ENCODE results near the gene MORN1. TPM values are rescaled to one million over a fixed set of nuclear protein-coding genes. Genes with fewer than 3 reads are reported as not detected.

The MORN1 gene
- polyA plus RNA-seq, 1 donor = 10.3 TPM

DNA sequence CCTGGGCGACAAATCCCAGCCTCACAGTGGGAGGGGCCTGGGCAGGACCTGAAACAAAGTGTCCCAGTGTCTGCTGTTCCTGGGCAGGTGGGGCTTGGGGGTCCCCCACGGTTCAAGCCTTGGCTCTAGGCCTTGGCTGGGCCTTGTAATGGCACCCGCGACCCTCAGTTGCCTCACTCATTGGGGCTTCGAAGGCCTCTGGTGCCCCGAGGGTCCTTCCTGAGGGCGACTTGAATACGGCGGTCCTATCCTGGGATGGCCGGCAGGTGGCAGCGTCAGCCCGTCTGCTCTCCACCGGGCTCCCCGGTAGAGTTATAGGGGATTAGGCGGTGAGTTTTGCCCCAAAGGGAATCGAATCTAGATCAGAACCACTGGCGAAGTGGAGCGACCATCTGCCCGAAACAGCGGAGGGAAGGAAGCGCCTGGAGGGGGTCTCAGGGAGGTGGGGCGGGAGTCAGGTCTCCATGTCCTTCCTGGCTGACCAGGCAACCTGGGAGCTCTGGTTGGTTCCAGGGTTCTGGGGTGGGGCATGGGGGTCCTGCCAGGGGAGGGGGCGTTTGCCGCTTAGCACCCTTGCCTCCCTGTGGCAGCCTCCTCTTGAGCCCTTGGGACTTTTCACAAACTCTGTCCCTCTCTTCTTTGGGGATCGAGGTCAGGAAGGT lies 23.1 kb upstream of the MORN1 start:
- Histone ChIP-seq H3K4me1 (ENCODE audit: control insufficient read depth, insufficient read depth, low read length) (peaks cover 32% of the 10 kb centered on the region), H3K4me3 (ENCODE audit: low read length) (no peak overlapping the region)

DNA sequence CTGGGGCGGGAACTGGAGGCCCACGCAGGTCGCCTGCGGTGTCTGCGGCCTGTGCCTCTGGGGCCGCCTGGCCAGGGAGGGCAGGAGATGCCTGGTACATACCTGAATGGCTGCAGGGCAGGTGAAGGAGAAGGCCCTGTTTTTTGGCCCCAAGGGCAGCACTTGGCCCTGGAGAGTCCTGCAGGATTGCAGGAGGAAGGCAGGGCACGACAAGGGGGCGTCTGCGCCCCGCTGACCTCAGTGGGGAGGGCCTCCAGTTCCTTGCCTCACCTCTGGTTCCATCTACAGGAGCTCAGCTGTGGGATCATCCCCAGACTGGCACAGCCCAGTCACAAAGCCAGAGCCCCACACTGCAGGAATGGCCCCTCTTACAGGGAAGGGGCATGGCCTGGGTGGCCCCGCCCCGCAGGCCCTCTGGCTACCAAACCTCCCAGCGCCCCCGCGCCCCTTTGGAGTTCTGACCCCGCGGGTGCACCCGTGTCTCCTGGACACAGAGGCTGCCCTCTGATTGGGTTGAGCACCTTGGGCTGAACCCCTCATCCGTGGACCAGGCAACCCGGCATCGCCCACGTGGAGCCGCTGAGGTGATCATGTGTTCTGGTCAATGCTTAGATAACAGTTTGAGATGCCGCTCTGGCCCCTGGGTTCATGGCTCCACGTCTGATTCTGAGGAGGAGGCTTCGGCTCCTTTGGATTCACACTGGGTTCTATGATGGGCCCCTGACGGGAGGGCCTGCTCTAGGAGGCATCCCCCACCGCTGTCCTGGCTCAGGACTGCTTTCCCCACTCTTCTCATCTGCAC lies 22.3 kb upstream of the MORN1 start:
- WGBS (ENCODE audit: insufficient coverage, low lambda C conversion rate) = no CpG with 5 or more reads among the region's 28 CpGs
- peaks cover 32% of the 10 kb centered on the region for H3K4me1 ChIP-seq (ENCODE audit: control insufficient read depth, insufficient read depth, low read length)
- peak overlapping the region; percentile 66 for H3K4me3 ChIP-seq (ENCODE audit: low read length)
- peaks cover 15% of the 10 kb centered on the region for H3K27me3 ChIP-seq (ENCODE audit: control insufficient read depth, insufficient read depth, low read length)
- H3K36me3 ChIP-seq (ENCODE audit: control insufficient read depth, insufficient read depth, low read length) = peaks cover 8% of the 10 kb centered on the region
- peak overlapping the region; percentile 99 for H3K27ac ChIP-seq (ENCODE audit: low read length)
- DNase-seq = peak; percentile 24 to 66
- H3K9me3 ChIP-seq (ENCODE audit: control insufficient read depth, low read depth, low read length) = peaks cover 5% of the 10 kb centered on the region

More for the DNA sequence above, 23.1 kb upstream of the MORN1 start:
- peaks cover 5% of the 10 kb centered on the region for H3K36me3 ChIP-seq (ENCODE audit: control insufficient read depth, insufficient read depth, low read length)
- H3K27me3 ChIP-seq (ENCODE audit: control insufficient read depth, insufficient read depth, low read length) = peaks cover 23% of the 10 kb centered on the region
- DNase-seq = peak; percentile 58 to 77
- WGBS (ENCODE audit: insufficient coverage, low lambda C conversion rate) = no CpG with 5 or more reads among the region's 25 CpGs
- peak overlapping the region; percentile 99 for H3K27ac ChIP-seq (ENCODE audit: low read length)
- peaks cover 5% of the 10 kb centered on the region for H3K9me3 ChIP-seq (ENCODE audit: control insufficient read depth, low read depth, low read length)

- H3K4me3 ChIP-seq (ENCODE audit: low read length) = peak overlapping the region; percentile 66
- peak overlapping the region; percentile 99 for H3K27ac ChIP-seq (ENCODE audit: low read length)
- H3K9me3 ChIP-seq (ENCODE audit: control insufficient read depth, low read depth, low read length) = peaks cover 5% of the 10 kb centered on the region
- peaks cover 14% of the 10 kb centered on the region for H3K36me3 ChIP-seq (ENCODE audit: control insufficient read depth, insufficient read depth, low read length)
- peaks cover 8% of the 10 kb centered on the region for H3K27me3 ChIP-seq (ENCODE audit: control insufficient read depth, insufficient read depth, low read length)
- DNase-seq = peak; percentile 80 to 94
- no CpG with 5 or more reads among the region's 66 CpGs for WGBS (ENCODE audit: insufficient coverage, low lambda C conversion rate)
- H3K4me1 ChIP-seq (ENCODE audit: control insufficient read depth, insufficient read depth, low read length) = peaks cover 32% of the 10 kb centered on the region
Observed at GRCh38 chr1:2412773-2413494, 21.6 kb upstream of the MORN1 start.

DNA sequence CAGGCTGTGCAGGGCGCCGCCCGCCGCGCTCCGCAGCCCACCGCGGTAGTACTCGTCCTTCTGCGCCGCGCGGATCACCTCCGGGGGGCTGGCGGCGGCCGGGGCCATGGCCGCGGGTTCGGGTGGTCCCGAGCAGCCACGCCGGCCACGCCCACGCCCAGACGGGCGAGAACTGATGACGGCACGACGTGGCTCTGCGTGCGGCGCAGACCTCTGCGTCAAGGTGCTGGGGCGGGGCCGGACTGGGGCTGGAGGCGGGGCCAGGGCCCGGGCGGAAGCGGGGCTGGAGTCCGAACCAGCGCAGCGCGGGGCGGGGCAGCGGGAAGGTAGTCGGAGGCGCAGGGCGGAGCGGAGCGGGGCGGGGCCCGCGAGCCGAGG lies 21.0 kb upstream of the MORN1 start, which contains the start of gene PEX10:
Gene PEX10, minus strand, starts transcription at position 170 of the 378 bp plus-strand sequence. Its CDS starts 62 bp downstream, at position 108.
- DNase-seq = peak; percentile 97 to 98
- Histone ChIP-seq H3K36me3 (ENCODE audit: control insufficient read depth, insufficient read depth, low read length) (peaks cover 18% of the 10 kb centered on the region), H3K4me3 (ENCODE audit: low read length) (peak within 1 kb of the TSS; percentile 73), H3K27me3 (ENCODE audit: control insufficient read depth, insufficient read depth, low read length) (peaks cover 3% of the 10 kb centered on the region), H3K27ac (ENCODE audit: low read length) (peak within 1 kb of the TSS; percentile 99), H3K9me3 (ENCODE audit: control insufficient read depth, low read depth, low read length) (peaks cover 5% of the 10 kb centered on the region), H3K4me1 (ENCODE audit: control insufficient read depth, insufficient read depth, low read length) (peaks cover 32% of the 10 kb centered on the region)
- no CpG with 5 or more reads among the region's 55 CpGs for WGBS (ENCODE audit: insufficient coverage, low lambda C conversion rate)

DNA sequence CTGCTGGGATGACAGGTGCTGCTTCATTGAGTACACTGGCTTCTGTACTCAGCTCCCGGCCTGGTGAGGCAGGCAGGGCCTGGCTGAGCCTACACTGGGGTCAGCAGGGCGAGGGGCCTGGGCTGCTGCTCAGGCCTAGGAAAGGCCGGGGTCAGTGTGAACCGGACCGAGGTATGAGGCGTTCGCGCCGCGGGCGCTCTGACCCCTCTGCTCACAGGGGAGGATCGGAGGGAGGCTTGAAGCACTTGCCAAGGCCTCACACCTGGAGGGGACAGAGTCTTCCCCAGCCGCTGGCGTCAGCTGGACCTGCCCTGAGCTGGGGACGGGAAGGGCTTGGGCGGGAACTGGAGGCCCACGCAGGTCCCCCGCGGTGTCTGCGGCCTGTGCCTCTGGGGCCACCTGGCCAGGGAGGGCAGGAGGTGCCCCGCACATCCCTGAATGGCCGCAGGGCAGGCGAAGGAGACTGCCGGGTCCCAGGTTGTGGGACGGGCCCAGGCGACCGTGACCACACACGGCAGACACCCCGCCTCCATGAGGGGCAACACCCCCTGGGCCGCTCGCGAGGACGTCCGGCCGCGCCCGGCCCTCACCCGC lies 20.5 kb upstream of the MORN1 start:
- H3K4me3 ChIP-seq (ENCODE audit: low read length) = peak overlapping the region; percentile 73
- peak; percentile 42 to 64 for DNase-seq
- no CpG with 5 or more reads among the region's 38 CpGs for WGBS (ENCODE audit: insufficient coverage, low lambda C conversion rate)
- H3K4me1 ChIP-seq (ENCODE audit: control insufficient read depth, insufficient read depth, low read length) = peaks cover 32% of the 10 kb centered on the region
- H3K27me3 ChIP-seq (ENCODE audit: control insufficient read depth, insufficient read depth, low read length) = no peaks in the 10 kb centered on the region
- H3K9me3 ChIP-seq (ENCODE audit: control insufficient read depth, low read depth, low read length) = peaks cover 5% of the 10 kb centered on the region
- H3K36me3 ChIP-seq (ENCODE audit: control insufficient read depth, insufficient read depth, low read length) = peaks cover 23% of the 10 kb centered on the region
- peak overlapping the region; percentile 76 for H3K27ac ChIP-seq (ENCODE audit: low read length)

- WGBS (ENCODE audit: insufficient coverage, low lambda C conversion rate) = no CpG with 5 or more reads among the region's 12 CpGs
- Histone ChIP-seq H3K4me1 (ENCODE audit: control insufficient read depth, insufficient read depth, low read length) (peaks cover 22% of the 10 kb centered on the region), H3K36me3 (ENCODE audit: control insufficient read depth, insufficient read depth, low read length) (peaks cover 43% of the 10 kb centered on the region), H3K4me3 (ENCODE audit: low read length) (no peak overlapping the region), H3K9me3 (ENCODE audit: control insufficient read depth, low read depth, low read length) (peaks cover 5% of the 10 kb centered on the region), H3K27me3 (ENCODE audit: control insufficient read depth, insufficient read depth, low read length) (no peaks in the 10 kb centered on the region), H3K27ac (ENCODE audit: low read length) (no peak overlapping the region)
- no peak for DNase-seq
Observed at GRCh38 chr1:2409745-2410144, 18.4 kb upstream of the MORN1 start.

- no CpG with 5 or more reads among the region's 13 CpGs for WGBS (ENCODE audit: insufficient coverage, low lambda C conversion rate)
- H3K4me3 ChIP-seq (ENCODE audit: low read length) = no peak overlapping the region
- H3K4me1 ChIP-seq (ENCODE audit: control insufficient read depth, insufficient read depth, low read length) = peaks cover 15% of the 10 kb centered on the region
- no peak overlapping the region for H3K27ac ChIP-seq (ENCODE audit: low read length)
- DNase-seq = no peak
- peaks cover 52% of the 10 kb centered on the region for H3K36me3 ChIP-seq (ENCODE audit: control insufficient read depth, insufficient read depth, low read length)
- H3K9me3 ChIP-seq (ENCODE audit: control insufficient read depth, low read depth, low read length) = peaks cover 5% of the 10 kb centered on the region
- no peaks in the 10 kb centered on the region for H3K27me3 ChIP-seq (ENCODE audit: control insufficient read depth, insufficient read depth, low read length)
Observed at GRCh38 chr1:2408859-2409276, 17.5 kb upstream of the MORN1 start.

DNA sequence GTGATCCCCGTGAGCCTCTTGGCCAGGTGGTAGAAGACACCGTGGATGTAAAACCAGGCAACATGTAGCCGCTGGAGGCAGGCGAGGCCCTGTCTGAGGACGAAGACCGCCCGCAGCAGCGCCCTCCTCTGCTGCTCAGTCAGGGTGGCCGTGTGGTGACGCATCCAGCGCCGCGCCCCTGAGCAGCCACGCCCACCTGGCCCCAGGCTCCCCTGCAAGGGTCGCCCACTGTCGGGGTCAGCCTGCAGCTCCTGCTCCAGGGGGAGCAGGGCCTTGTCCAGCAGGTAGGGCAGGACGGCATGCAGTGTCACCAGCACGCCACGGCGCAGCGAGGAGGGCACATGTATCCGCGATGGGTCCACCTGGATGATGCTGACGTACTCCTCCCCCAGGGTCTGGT lies 17.1 kb upstream of the MORN1 start:
- no peak for DNase-seq
- H3K4me1 ChIP-seq (ENCODE audit: control insufficient read depth, insufficient read depth, low read length) = peaks cover 11% of the 10 kb centered on the region
- no CpG with 5 or more reads among the region's 24 CpGs for WGBS (ENCODE audit: insufficient coverage, low lambda C conversion rate)
- no peak overlapping the region for H3K27ac ChIP-seq (ENCODE audit: low read length)
- H3K27me3 ChIP-seq (ENCODE audit: control insufficient read depth, insufficient read depth, low read length) = no peaks in the 10 kb centered on the region
- H3K9me3 ChIP-seq (ENCODE audit: control insufficient read depth, low read depth, low read length) = peaks cover 5% of the 10 kb centered on the region
- no peak overlapping the region for H3K4me3 ChIP-seq (ENCODE audit: low read length)
- peaks cover 56% of the 10 kb centered on the region for H3K36me3 ChIP-seq (ENCODE audit: control insufficient read depth, insufficient read depth, low read length)

- no CpG with 5 or more reads among the region's 8 CpGs for WGBS (ENCODE audit: insufficient coverage, low lambda C conversion rate)
- peaks cover 61% of the 10 kb centered on the region for H3K36me3 ChIP-seq (ENCODE audit: control insufficient read depth, insufficient read depth, low read length)
- H3K9me3 ChIP-seq (ENCODE audit: control insufficient read depth, low read depth, low read length) = peaks cover 5% of the 10 kb centered on the region
- no peaks in the 10 kb centered on the region for H3K27me3 ChIP-seq (ENCODE audit: control insufficient read depth, insufficient read depth, low read length)
- no peak for DNase-seq
- H3K4me3 ChIP-seq (ENCODE audit: low read length) = no peak overlapping the region
- H3K4me1 ChIP-seq (ENCODE audit: control insufficient read depth, insufficient read depth, low read length) = peaks cover 7% of the 10 kb centered on the region
- H3K27ac ChIP-seq (ENCODE audit: low read length) = no peak overlapping the region
Observed at GRCh38 chr1:2407991-2408275, 16.6 kb upstream of the MORN1 start.

All from large intestine (tissue), 3 donors.